ENCODE data around the gene THSD8.
A peak's percentile ranks its signal among the peaks of the same experiment; 100 is the strongest.

THSD8 gene

DNA sequence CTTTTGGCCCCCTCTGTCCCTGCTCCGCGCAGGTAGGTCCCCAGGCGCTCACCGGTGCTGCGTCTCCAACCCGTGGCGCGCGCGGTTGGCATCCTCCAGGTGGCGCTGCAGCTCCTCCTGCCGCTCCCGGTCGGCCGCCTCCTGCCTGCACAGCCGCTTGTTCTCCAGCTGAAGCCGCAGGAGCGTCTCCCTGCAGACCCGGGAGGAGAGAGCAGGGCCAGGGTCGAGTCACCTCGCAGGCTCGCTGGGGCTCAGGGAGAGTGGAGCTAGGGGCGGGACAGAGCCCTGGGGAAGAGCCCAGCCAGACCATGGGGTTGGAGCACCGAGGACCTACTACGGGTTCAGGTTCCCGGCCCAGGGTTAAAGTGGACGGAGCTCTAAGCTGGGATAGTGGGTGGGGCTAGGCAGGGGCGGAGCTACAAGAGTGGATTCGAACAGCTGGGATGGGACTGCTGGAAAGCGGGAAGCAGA is 35.8 kb upstream of the THSD8 start:
- Histone ChIP-seq H2BK120ac (ENCODE audit: insufficient read depth, low read length, poor library complexity) (no peak overlapping the region), H3K14ac (ENCODE audit: low read length) (no peak overlapping the region), H3K9me3 (ENCODE audit: insufficient read depth, low read depth, low read length) (peaks cover 5% of the 10 kb centered on the region), H3K36me3 (ENCODE audit: control insufficient read depth in 1 of 2, insufficient read depth in 2 of 2, low read length in 2 of 2) (peaks cover 67 to 71% of the 10 kb centered on the region in 2 experiments), H3K23ac (ENCODE audit: low read length) (no peak overlapping the region), H3K27ac (ENCODE audit: low read depth, low read length) (no peak overlapping the region), H3K27me3 (ENCODE audit: insufficient read depth, low read length) (no peaks in the 10 kb centered on the region), H3K4me3 (ENCODE audit: low read depth, low read length) (no peak overlapping the region), H3K79me1 (ENCODE audit: low read length) (no peaks in the 10 kb centered on the region), H2BK5ac (ENCODE audit: low read depth, low read length, poor library complexity) (no peak overlapping the region), H3K18ac (ENCODE audit: low read length) (no peak overlapping the region), H4K12ac (ENCODE audit: low read depth, low read length) (no peak overlapping the region), H2AFZ (ENCODE audit: insufficient read depth, low read length, poor library complexity) (no peak overlapping the region), H3K4me2 (ENCODE audit: low read length) (no peak overlapping the region), H3K4ac (ENCODE audit: low read depth, low read length) (no peak overlapping the region), H4K91ac (ENCODE audit: low read depth, low read length) (no peak overlapping the region), H3K4me1 (ENCODE audit: control insufficient read depth in 1 of 2, insufficient read depth in 2 of 2, low read length in 2 of 2) (peaks cover 0 to 3% of the 10 kb centered on the region in 2 experiments), H3K79me2 (ENCODE audit: control insufficient read depth, insufficient read depth, low read length, poor library complexity) (no peaks in the 10 kb centered on the region), H4K8ac (ENCODE audit: low read depth, low read length) (no peak overlapping the region), H2BK12ac (ENCODE audit: low read length) (no peak overlapping the region), H3K9ac (ENCODE audit: low read length) (no peak overlapping the region), H2AK5ac (ENCODE audit: low read length) (no peak overlapping the region)
- DNase-seq, result peak; percentile 90 to 91
- WGBS (ENCODE audit: extremely low coverage, insufficient coverage, insufficient read length), result no CpG with 5 or more reads among the region's 30 CpGs

GRCh38 chr19:12767150-12767549 is 34.7 kb upstream of the THSD8 start:
- Histone ChIP-seq H4K91ac (ENCODE audit: low read depth, low read length) (no peak overlapping the region), H3K23ac (ENCODE audit: low read length) (no peak overlapping the region)

DNA sequence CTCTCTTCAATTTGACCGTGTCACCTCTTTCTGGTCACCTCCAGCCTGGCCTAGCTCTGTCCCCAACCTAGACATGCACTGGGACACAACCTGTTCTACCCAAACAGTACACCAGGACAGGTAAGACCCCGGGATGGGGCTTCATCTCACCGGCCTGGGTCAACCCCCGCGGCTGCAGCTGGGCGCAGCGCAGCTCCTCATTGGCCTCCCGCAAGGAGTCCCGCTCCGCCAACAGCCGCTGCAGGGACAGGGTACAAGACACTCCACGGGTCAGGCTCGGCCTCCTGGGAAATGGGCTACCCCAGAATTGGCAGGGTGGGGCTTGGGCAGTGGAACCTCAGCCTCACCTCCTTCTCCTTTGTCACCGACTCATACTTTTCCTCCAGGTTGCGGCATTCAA is 34.2 kb upstream of the THSD8 start:
- H4K8ac ChIP-seq (ENCODE audit: low read depth, low read length), result no peak overlapping the region
- H3K79me2 ChIP-seq (ENCODE audit: control insufficient read depth, insufficient read depth, low read length, poor library complexity), result no peaks in the 10 kb centered on the region
- H2AK5ac ChIP-seq (ENCODE audit: low read length), result no peak overlapping the region
- H3K4ac ChIP-seq (ENCODE audit: low read depth, low read length), result no peak overlapping the region
- H4K91ac ChIP-seq (ENCODE audit: low read depth, low read length), result no peak overlapping the region
- H2AFZ ChIP-seq (ENCODE audit: insufficient read depth, low read length, poor library complexity), result no peak overlapping the region
- H3K27ac ChIP-seq (ENCODE audit: low read depth, low read length), result no peak overlapping the region
- peaks cover 0 to 3% of the 10 kb centered on the region in 2 experiments for H3K4me1 ChIP-seq (ENCODE audit: control insufficient read depth in 1 of 2, insufficient read depth in 2 of 2, low read length in 2 of 2)
- no peak overlapping the region for H3K18ac ChIP-seq (ENCODE audit: low read length)
- H3K79me1 ChIP-seq (ENCODE audit: low read length), result no peaks in the 10 kb centered on the region
- H3K36me3 ChIP-seq (ENCODE audit: control insufficient read depth in 1 of 2, insufficient read depth in 2 of 2, low read length in 2 of 2), result peaks cover 64 to 68% of the 10 kb centered on the region in 2 experiments
- peaks cover 5% of the 10 kb centered on the region for H3K9me3 ChIP-seq (ENCODE audit: insufficient read depth, low read depth, low read length)
- DNase-seq, result no peak
- H3K23ac ChIP-seq (ENCODE audit: low read length), result no peak overlapping the region
- H3K27me3 ChIP-seq (ENCODE audit: insufficient read depth, low read length), result no peaks in the 10 kb centered on the region
- no peak overlapping the region for H2BK12ac ChIP-seq (ENCODE audit: low read length)
- H3K9ac ChIP-seq (ENCODE audit: low read length), result no peak overlapping the region
- H3K4me2 ChIP-seq (ENCODE audit: low read length), result no peak overlapping the region
- no peak overlapping the region for H2BK120ac ChIP-seq (ENCODE audit: insufficient read depth, low read length, poor library complexity)
- H2BK5ac ChIP-seq (ENCODE audit: low read depth, low read length, poor library complexity), result no peak overlapping the region
- WGBS (ENCODE audit: extremely low coverage, insufficient coverage, insufficient read length), result no CpG with 5 or more reads among the region's 15 CpGs
- no peak overlapping the region for H4K12ac ChIP-seq (ENCODE audit: low read depth, low read length)
- no peak overlapping the region for H3K4me3 ChIP-seq (ENCODE audit: low read depth, low read length)
- H3K14ac ChIP-seq (ENCODE audit: low read length), result no peak overlapping the region

More at GRCh38 chr19:12767150-12767549, 34.7 kb upstream of the THSD8 start:
- Histone ChIP-seq H3K36me3 (ENCODE audit: control insufficient read depth in 1 of 2, insufficient read depth in 2 of 2, low read length in 2 of 2) (peaks cover 67 to 68% of the 10 kb centered on the region in 2 experiments), H2BK12ac (ENCODE audit: low read length) (no peak overlapping the region), H3K14ac (ENCODE audit: low read length) (no peak overlapping the region), H3K27me3 (ENCODE audit: insufficient read depth, low read length) (no peaks in the 10 kb centered on the region), H3K4me3 (ENCODE audit: low read depth, low read length) (no peak overlapping the region), H3K27ac (ENCODE audit: low read depth, low read length) (no peak overlapping the region), H2AFZ (ENCODE audit: insufficient read depth, low read length, poor library complexity) (no peak overlapping the region), H2AK5ac (ENCODE audit: low read length) (no peak overlapping the region), H2BK5ac (ENCODE audit: low read depth, low read length, poor library complexity) (no peak overlapping the region), H3K79me1 (ENCODE audit: low read length) (no peaks in the 10 kb centered on the region), H3K9ac (ENCODE audit: low read length) (no peak overlapping the region), H3K4ac (ENCODE audit: low read depth, low read length) (no peak overlapping the region), H4K8ac (ENCODE audit: low read depth, low read length) (no peak overlapping the region), H3K9me3 (ENCODE audit: insufficient read depth, low read depth, low read length) (peaks cover 5% of the 10 kb centered on the region), H4K12ac (ENCODE audit: low read depth, low read length) (no peak overlapping the region), H3K79me2 (ENCODE audit: control insufficient read depth, insufficient read depth, low read length, poor library complexity) (no peaks in the 10 kb centered on the region), H2BK120ac (ENCODE audit: insufficient read depth, low read length, poor library complexity) (no peak overlapping the region), H3K18ac (ENCODE audit: low read length) (no peak overlapping the region), H3K4me2 (ENCODE audit: low read length) (no peak overlapping the region), H3K4me1 (ENCODE audit: control insufficient read depth in 1 of 2, insufficient read depth in 2 of 2, low read length in 2 of 2) (peaks cover 0 to 3% of the 10 kb centered on the region in 2 experiments)
- no CpG with 5 or more reads among the region's 11 CpGs for WGBS (ENCODE audit: extremely low coverage, insufficient coverage, insufficient read length)
- DNase-seq, result no peak

- Histone ChIP-seq H3K18ac (ENCODE audit: low read length) (no peak overlapping the region), H2AFZ (ENCODE audit: insufficient read depth, low read length, poor library complexity) (no peak overlapping the region), H2BK5ac (ENCODE audit: low read depth, low read length, poor library complexity) (no peak overlapping the region), H3K23ac (ENCODE audit: low read length) (no peak overlapping the region), H3K4me2 (ENCODE audit: low read length) (peak overlapping the region; percentile 24), H3K79me1 (ENCODE audit: low read length) (peaks cover 2% of the 10 kb centered on the region), H3K79me2 (ENCODE audit: control insufficient read depth, insufficient read depth, low read length, poor library complexity) (no peaks in the 10 kb centered on the region), H3K9ac (ENCODE audit: low read length) (no peak overlapping the region), H3K4me3 (ENCODE audit: low read depth, low read length) (no peak overlapping the region), H3K27ac (ENCODE audit: low read depth, low read length) (no peak overlapping the region), H2AK5ac (ENCODE audit: low read length) (no peak overlapping the region), H2BK120ac (ENCODE audit: insufficient read depth, low read length, poor library complexity) (no peak overlapping the region), H3K36me3 (ENCODE audit: control insufficient read depth in 1 of 2, insufficient read depth in 2 of 2, low read length in 2 of 2) (peaks cover 48 to 56% of the 10 kb centered on the region in 2 experiments), H4K91ac (ENCODE audit: low read depth, low read length) (no peak overlapping the region), H3K9me3 (ENCODE audit: insufficient read depth, low read depth, low read length) (peaks cover 1% of the 10 kb centered on the region), H4K12ac (ENCODE audit: low read depth, low read length) (no peak overlapping the region), H2BK12ac (ENCODE audit: low read length) (no peak overlapping the region), H3K14ac (ENCODE audit: low read length) (no peak overlapping the region), H3K4ac (ENCODE audit: low read depth, low read length) (no peak overlapping the region), H3K4me1 (ENCODE audit: control insufficient read depth in 1 of 2, insufficient read depth in 2 of 2, low read length in 2 of 2) (peaks cover 7 to 13% of the 10 kb centered on the region in 2 experiments), H4K8ac (ENCODE audit: low read depth, low read length) (no peak overlapping the region), H3K27me3 (ENCODE audit: insufficient read depth, low read length) (no peaks in the 10 kb centered on the region)
- DNase-seq, result peak in 1 of 2 donors; percentile 43
- WGBS (ENCODE audit: extremely low coverage, insufficient coverage, insufficient read length), result no CpG with 5 or more reads among the region's 37 CpGs
Measured at GRCh38 chr19:12769689-12770088, 32.2 kb upstream of the THSD8 start.
